GM21447 (cell line): ENCODE measurements around the gene ERP44.
"Not testable (repeated sequence)": the region's sequence is repeated elsewhere in the genome, so short reads cannot be mapped to it uniquely, and the experiment has no call there.

Experiments
- ATAC-seq: cut with Tn5 transposase; IDR thresholded peaks from one replicate; pipeline ENCODE4 v1.9.1; 2021; ENCODE audit not compliant: unreplicated experiment

The ERP44 gene

DNA sequence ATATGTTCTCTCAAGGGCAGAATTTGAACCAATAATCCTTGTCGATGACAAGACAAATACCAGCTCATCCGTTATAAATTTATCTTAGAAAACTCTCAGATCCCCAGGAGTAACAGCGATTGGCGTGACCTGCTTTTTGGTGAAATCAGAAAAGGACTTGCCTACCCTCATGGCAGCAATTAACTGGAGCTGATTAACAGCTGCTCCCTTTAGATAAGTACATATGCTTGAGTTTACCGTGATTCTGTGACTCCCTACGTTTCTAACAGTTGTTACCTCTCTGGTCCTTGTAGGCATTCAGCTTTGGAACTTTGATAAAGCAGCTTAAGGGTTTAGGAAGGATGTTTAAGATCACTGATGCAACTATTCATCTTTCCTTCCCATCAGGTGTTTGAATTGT, 2.8 kb upstream of the ERP44 start:
- ATAC-seq = no peak

DNA sequence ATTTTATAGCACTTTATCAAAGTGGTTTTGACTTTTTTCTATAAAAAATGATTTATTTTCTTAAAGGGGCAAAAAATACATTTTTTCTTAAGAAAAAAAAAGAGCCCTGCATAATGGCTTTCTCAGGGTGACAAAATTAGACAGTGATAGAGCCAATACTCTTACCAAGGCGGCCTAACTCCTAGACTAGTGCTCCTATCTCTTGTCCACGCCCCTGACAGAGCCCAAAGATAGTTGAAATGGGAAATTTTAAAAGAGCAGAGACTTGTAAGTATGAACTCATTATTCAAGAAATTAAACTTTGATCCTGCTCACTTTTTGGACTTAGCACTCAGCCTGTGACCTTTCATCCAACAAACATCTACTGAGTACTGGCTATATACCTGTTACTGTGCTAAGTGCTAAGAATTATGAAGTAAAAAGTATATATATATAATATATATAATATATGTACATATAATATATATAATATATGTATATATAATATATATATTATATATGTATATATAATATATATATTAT, 1.4 kb upstream of the ERP44 start:
- ATAC-seq = no peak

DNA sequence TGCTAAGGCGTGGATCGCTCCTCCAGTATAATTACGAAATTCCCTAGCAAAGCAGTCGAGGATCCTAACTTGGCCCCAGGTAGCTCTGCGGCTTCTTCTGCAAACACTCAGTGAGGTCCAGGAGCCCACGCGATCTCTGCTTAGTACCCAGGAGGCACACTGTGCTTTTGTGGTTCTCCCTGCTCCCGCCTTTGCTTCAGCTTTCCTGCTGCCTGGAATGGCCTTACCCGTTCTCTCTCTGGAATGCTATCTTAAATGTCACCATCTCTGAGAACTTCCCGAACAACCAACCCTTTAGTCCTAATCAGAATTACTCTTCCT, 882 bp upstream of the ERP44 start:
- ATAC-seq = peak; percentile 3

DNA sequence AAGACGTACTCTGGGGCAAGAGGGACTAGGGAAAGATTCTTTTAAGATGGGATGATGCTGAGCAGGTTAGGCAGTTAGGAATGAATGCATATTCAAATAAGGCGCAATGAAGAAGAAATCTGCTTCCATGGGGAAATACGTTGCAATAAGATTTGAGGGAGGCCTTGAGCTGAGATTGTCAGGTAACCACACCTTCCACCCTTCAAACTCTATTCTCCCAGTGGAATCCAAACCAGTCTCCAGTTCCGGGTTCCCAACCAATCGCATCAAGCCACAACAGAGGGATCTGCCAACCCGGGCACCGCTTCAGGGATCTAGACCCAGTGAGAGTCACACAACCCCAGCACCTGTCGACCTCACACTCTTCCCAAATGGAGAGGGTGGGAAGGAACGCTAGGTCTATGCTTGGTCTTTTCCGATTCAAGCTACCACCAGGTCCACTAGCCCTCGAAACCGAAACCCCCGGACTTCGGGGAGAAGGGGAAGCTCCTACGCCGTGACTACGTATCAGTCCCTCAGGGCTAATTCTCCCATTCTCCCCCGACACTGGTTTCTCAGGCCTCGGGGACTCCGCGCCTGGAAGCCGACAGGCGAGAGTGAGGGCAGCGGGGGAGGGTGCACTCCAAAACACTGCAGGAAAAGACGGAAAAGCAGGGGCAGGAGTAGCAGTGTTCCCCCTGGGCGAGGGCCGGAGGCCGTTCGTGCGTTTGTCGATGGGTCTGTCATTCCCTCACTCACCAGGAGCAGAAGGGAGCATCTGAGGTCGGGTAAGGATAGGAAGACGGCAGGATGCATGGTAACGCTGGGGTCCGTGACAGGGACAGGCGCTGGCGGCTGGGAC, 534 bp downstream of the ERP44 start:
- peak; percentile 14 for ATAC-seq

DNA sequence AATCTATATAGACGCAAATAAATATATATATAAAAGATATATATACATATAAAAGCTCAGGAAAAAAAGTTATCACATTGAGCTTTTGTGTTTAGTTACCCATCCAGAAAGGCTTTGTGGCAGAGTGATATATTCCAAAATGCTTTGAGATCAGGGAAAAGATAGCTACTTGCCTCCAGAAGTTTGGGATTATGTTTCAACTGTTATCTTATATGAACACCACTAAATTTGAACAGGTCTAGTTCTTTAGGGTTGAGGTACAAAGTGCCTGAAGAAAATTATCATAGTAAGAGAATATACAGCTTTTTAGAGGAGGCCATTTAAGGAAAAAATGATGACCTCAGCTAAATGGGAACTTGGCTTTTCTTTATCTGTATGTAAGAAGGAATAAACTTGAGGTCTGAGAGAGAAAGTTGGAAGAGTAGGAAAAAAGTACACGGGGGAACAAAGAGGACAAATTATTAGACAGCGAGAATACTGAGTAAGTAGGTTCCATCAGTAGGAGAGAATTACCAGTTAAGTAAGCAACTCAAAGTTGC, 2.4 kb downstream of the ERP44 start:
- ATAC-seq = no peak

DNA sequence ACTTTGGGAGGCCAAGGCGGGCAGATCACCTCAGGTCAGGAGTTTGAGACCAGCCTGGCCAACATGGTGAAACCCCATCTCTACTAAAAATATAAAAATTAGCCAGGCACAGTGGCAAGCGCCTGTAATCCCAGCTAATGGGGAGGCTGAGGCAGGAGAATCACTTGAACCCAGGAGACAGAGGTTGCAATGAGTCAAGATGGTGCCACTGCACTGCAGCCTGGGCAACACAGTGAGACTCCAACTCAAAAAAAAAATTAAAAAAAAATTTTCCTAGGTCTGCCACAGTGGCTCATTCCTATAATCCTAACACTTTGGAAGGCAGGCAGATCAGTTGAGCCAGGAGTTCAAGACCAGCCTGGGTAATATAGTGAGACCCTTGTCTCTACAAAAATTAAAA, 4.4 kb downstream of the ERP44 start:
- ATAC-seq = not testable (repeated sequence)

DNA sequence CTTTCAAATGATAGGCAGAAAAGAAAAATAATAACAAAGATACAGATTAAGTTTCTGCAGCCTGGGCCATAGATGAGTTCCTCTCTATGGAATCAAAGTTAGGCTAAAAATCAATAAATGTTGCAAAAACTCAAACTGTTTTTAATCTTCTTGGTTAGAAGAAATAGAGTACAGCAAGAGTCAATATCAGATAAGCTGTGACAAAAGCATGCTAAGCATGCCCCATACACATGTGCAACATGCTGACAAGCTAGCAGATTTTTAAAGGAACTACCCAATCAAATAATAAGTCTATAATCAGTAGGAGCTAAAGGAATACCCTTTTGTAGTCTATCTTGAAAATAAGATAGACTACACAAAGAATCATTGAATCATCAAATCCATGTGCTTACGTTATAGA, 6.7 kb downstream of the ERP44 start:
- ATAC-seq = no peak

DNA sequence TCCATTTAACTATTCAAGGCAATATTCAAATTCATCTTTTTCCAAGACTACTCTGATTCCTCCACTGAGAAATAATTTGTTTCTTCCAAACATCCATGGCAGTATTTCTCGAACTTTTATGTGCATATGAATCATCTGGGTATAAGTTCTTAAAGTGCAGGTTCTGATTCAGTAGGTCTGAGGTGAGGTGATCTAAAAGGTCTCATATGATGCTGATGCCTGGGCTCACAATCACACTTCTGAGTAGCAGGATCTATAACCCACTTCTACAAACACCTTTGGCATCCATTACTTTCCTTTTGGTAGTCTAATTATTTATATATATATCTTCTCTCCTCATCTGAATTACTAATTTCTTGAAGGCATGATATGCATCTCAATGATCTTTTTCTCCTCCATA, 7.2 kb downstream of the ERP44 start:
- no peak for ATAC-seq

DNA sequence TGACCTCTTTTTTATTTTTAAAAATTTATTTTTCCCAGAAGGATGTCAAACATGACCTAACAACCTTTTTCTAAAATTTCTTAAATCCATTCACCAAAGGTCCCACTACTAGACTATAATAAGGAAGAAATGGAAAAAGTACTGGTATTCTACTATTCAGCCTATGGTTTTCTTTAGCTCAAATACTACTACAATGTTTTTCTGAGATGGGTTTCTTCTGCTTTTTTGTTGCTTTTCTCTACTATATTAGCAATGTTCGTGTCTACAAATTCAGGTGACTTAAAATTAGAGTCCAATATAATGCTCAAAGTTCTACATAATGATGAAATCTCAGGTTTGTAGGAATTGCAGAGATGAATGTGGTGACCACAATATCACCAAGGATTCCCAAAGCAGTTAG, 7.9 kb downstream of the ERP44 start:
- no peak for ATAC-seq

DNA sequence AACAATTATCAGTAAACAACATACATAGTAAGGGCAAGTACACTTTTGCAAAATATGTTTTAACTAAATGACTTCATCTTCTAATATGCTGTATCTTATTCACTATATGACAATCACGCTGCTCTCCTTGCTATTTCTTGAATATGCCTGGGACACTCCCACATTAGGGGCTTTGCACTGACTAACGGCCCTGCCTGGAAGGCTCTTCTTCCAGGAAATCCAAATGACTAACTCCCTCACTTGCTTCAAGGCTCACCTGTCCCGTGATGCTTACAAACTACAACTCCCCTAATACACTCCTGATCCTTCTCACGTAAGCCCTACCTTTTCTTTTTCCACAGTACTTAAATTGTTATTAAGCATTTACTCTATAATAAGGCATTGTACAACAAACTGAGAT, 10.6 kb downstream of the ERP44 start:
- no peak for ATAC-seq

DNA sequence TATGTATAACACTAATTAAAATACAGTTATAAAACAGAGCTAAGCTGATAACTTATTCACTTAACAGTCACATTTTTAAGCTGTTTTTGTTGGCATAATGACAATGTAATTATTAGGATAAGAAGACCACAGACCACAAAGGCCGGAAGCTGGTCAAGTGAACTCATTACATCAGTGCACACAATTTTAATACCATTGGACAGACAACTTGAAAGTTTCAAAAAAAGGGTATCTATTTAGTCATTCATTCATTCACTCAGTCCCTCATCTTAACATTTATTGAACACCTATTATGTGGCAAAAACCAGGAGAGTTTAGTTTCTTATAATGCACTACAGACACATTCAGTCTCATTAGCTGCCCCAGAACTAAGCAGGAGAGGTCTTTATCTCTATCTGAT, 11.6 kb downstream of the ERP44 start:
- ATAC-seq = no peak

DNA sequence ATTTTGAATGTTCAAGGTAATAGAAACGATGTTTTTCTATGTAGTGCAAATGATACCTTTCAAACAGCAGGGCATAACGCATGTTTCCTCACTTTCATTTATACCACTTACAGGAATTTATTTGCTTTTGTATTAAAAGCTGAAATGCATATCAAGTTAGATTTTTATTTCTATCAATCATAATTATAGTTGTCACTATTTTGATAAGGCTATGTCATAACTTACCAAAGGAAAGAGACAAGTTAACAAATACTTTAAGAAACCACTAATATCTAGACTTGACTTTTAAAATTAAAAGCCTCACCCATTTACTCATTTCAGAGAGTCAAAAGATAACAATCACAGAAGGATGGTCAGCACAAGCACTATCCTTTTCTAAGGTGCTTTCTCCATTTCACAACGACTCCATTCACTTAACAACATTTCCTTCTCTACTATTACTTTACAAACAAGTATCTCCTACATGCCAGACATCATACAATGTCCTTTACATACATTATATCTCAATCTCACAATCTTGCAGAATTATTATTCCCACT, 12.6 kb downstream of the ERP44 start:
- ATAC-seq = no peak

DNA sequence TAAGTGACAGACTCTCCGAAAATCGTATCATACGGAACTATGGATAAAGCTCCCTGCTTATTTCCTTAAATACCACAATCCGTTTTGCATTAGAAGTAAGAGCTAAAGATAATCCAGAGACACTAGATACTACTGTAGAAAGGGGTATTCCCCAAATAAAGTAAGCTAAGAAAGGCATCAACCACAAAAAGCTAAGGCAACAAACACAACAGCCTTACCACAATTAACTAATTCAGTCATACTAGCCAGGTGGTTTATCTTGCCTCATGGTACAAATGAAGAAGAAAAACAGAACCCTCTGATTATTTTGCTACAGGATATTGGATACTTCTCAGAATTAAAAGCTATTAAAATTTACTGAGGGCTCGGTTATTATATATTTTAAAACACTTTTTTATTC, 14.1 kb downstream of the ERP44 start:
- peak; percentile 78 for ATAC-seq

DNA sequence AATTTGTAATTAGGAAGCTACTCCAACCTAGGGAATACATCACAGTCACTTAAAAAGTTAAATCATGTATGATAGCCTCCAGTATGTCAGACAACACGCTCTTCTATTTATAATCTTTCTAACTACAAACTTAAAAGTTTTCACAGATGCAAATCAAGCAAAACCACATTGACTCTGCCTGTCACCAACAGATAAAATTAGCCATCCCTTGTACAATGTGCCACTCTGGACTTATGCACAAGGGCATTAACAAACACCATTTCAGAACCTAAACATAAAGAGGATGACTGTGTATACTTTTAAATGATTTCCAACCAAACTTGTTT, 14.7 kb downstream of the ERP44 start:
- peak; percentile 63 for ATAC-seq

DNA sequence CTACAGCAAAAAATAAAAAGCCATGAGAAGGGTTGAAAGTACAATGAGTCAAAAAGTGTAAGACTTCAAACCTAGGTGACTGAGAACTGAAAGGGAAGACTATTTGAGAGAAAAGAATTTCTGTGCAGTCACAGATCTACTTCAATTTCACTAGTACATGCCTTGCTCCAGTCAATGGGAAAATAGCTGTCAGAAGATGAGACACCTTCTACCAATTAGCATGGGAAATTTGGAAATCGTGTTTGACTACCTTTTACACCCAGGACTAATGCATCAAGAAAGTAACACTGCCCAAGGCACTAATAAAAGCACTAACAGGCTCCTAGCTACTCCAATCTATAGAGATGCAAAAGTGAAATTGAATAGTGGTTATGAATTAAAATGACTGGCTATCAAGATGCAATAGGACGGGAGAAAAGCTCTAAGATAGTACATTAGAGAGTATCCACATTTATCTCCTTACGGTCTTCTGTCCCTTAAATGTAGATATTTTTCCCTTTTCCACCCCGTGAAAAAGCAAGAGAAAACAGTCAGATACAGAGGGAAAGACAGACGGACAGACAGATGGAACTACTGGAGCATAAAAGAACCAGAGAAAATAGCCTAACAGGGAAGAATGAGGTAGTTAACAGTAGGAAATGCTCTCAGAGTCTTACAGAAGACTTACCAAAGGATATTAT, 15.2 kb downstream of the ERP44 start:
- ATAC-seq = peak; percentile 40

DNA sequence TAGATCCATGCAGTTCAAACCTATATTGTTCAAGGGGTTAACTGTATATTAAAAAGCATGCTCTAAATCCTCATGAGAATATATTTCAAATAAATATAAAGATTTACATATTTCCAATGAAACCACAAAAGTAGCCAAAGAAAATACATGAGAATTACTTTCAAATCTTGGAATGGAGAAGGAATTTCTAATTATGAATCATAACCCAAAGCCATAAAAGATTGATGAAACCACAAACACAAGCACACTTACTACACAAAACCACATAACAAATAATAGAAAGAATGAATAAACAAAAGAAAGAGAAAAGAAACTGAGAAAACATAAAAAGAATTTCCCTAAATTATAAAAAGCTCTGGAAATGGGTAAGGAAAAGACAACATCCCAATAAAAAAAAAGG, 16.0 kb downstream of the ERP44 start:
- no peak for ATAC-seq

DNA sequence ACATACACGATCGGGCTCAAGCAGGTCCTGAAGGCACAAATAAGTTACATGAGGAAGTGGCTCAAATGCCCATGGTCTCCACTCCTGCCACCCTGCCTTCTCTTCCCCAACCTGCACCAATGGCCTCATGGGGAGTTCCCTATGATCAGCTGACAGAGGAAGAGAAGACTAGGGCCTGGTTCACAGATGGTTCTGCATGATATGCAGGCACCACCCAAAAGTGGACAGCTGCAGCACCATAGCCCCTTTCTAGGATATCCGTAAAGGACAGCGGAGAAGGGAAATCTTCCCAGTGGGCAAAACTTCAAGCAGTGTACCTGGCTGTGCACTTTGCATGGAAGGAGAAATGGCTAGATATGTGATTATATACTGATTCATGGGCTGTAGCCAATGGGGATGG, 22.5 kb downstream of the ERP44 start:
- ATAC-seq = not testable (repeated sequence)

DNA sequence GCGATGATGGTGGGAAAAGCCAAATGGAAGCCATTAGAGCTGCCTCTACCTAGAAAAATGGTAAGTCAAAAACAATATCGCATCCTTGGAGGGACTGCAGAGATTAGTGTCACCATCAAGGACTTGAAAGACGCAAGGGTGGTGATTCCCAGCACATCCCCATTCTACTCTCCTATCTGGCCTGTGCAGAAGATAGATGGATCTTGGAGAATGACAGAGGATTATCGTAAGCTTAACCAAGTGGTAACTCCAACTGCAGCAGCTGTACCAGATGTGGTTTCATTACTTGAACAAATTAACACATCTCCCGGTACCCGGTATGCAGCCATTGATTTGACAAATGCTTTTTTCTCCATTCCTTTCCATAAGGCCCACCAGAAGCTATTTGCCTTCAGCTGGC, 23.8 kb downstream of the ERP44 start:
- no peak for ATAC-seq

DNA sequence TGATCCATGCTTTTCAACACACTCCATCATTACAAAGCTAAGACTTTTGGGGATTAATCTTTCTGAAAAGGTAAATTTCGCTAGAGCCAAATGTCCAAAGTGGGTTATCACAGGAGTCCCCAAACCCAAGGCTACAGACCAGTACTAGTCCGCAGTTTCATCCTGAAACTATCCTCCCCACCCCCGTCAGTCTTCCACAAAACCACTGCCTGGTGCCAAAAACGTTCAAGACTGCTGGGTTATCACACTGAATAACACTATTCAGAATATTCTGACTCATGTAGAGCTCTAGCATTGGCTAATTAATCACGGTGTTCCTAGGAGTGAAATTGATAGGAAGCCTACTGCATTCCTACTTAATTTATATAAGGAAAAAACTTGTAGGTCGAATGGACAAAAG, 24.7 kb downstream of the ERP44 start:
- no peak for ATAC-seq

DNA sequence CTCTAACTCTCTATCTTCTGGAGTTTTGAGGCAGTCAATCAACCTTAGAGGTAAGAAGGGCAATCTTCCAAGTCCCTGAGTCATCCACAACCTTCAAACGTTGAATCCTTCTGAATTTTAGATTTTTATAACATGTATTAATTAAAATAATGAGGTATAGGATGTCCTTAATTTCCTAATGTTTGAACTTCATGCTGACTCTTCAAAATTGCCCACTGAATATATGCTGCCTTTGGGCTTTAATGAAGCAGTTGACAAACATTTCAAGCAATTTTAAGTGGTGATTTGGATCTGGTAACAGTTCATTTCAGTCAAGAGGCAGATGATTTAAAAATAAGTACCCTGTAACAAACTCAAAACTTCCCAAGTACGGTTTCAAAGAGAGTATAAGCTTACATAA, 26.0 kb downstream of the ERP44 start:
- ATAC-seq = no peak

DNA sequence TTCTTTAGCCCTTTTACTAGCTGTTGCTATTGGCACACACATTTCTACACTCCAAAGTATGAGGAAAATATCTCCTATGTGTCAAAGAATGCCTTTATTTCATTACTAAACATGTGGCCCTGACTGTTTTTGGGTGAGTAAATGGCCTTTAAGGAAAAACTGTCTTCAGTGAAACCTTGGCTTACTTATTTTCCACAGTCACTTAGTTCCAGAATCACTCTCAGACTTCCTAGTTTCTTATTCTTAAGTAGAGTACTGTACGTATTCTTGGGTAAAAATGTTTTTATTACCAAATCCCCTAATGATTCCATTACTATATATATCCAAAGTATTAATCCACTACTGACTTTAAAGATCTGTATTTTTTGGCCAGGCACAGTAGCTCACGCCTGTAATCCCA, 27.5 kb downstream of the ERP44 start:
- ATAC-seq = no peak
